HG02884 (cell line): ENCODE results near the gene SALL1.

Source experiments
- ATAC-seq: cut with Tn5 transposase; IDR thresholded peaks from one replicate; pipeline ENCODE4 v1.9.1; 2021; ENCODE audit warnings: mild to moderate bottlenecking, moderate library complexity; ENCODE audit not compliant: unreplicated experiment

Gene SALL1

GRCh38 chr16:51157698-51158097 is 6.6 kb upstream of the SALL1 start:
- no peak for ATAC-seq

GRCh38 chr16:51156807-51157200 is 5.7 kb upstream of the SALL1 start:
- ATAC-seq, result no peak

- ATAC-seq, result no peak
These were observed 5.0 kb upstream of the SALL1 start for GRCh38 chr16:51155820-51156806.

GRCh38 chr16:51155199-51155607 is 4.1 kb upstream of the SALL1 start:
- ATAC-seq, result no peak

GRCh38 chr16:51154271-51155171 is 3.5 kb upstream of the SALL1 start:
- no peak for ATAC-seq

- ATAC-seq, result no peak
These were observed 2.5 kb upstream of the SALL1 start for GRCh38 chr16:51153577-51154031.

GRCh38 chr16:51152691-51153576 is 1.9 kb upstream of the SALL1 start:
- no peak for ATAC-seq

GRCh38 chr16:51151961-51152663 is 1.0 kb upstream of the SALL1 start:
- no peak for ATAC-seq

GRCh38 chr16:51151435-51151960 is 428 bp upstream of the SALL1 start:
- ATAC-seq, result no peak

- no peak for ATAC-seq
These were observed 744 bp downstream of the SALL1 start for GRCh38 chr16:51150165-51150887.

- ATAC-seq, result no peak
These were observed 1.3 kb downstream of the SALL1 start for GRCh38 chr16:51149721-51150164.

- no peak for ATAC-seq
These were observed 1.8 kb downstream of the SALL1 start for GRCh38 chr16:51149251-51149661.

- ATAC-seq, result no peak
These were observed 2.3 kb downstream of the SALL1 start for GRCh38 chr16:51148678-51149228.

- no peak for ATAC-seq
These were observed 3.0 kb downstream of the SALL1 start for GRCh38 chr16:51147776-51148677.

- ATAC-seq, result no peak
These were observed 4.7 kb downstream of the SALL1 start for GRCh38 chr16:51146256-51146924.

GRCh38 chr16:51144203-51144602 is 6.9 kb downstream of the SALL1 start:
- ATAC-seq, result no peak
